ENCODE data around the gene GABARAPL2. TPM values are rescaled to one million over a fixed set of nuclear protein-coding genes. Genes with fewer than 3 reads are reported as not detected.

The GABARAPL2 gene, protein sequence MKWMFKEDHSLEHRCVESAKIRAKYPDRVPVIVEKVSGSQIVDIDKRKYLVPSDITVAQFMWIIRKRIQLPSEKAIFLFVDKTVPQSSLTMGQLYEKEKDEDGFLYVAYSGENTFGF
- 53.8 and 70.7 TPM in 2 replicates for total RNA-seq

DNA sequence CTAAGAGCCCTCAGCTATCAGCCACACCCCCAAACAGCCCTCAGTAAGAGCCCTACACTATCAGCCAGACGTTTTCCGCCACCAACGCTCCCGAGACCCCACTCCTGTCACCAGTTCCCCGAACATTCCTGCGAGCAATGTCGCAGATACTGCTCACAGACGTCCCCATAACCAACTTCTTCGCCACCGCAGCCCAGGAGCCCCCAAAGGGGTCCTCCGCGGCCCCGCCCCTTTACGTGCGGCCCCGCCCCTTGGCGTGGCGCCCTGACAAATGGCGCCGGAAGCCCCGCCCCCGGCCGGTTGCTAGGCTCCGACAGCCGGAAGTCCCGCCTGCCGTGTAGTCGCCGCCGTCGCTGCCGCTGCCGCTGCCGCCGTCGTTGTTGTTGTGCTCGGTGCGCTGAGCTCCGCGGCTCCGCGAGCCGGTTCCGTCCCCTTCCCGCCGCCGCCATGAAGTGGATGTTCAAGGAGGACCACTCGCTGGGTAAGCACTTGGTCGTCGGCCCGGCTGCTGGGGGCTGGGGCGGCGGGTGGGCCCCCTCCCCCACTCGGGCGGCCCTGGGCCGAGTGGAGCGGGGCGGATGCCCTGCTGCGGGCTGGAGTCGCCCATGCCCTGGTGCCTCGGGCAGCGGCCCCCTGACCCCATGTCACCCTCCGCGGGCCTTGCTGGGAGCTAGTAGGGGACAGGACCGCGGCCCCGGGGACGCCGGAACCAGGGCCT, at the start of gene GABARAPL2:
GABARAPL2 (plus strand) TSS at position 340 of the 718 bp plus-strand sequence; CDS start at position 448, 108 bp downstream.

DNA sequence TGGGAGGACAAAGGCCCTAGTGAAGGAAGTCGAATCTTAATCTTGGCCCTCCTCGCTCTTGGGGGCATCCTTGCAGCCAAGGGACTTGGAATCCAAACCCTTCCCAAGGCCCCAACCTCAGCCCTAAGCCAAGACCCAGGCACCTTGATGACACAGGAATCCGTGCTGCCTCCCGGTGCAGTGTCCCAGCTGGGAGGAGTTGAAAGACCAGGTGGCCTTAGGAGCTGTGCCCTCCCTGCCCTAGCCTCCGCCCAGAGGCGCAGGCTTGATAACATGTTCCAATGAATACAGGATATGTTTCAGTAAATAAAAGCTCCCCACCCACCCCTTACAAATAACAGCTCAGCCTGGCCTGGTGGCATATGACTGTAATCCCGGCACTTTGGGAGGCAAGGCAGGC, 30.3 kb upstream of the GABARAPL2 start, which contains the start of gene CHST5:
CHST5 (minus strand) TSS at position 208 of the 400 bp plus-strand sequence. CDS start 5,724 bp downstream, outside the sequence.

DNA sequence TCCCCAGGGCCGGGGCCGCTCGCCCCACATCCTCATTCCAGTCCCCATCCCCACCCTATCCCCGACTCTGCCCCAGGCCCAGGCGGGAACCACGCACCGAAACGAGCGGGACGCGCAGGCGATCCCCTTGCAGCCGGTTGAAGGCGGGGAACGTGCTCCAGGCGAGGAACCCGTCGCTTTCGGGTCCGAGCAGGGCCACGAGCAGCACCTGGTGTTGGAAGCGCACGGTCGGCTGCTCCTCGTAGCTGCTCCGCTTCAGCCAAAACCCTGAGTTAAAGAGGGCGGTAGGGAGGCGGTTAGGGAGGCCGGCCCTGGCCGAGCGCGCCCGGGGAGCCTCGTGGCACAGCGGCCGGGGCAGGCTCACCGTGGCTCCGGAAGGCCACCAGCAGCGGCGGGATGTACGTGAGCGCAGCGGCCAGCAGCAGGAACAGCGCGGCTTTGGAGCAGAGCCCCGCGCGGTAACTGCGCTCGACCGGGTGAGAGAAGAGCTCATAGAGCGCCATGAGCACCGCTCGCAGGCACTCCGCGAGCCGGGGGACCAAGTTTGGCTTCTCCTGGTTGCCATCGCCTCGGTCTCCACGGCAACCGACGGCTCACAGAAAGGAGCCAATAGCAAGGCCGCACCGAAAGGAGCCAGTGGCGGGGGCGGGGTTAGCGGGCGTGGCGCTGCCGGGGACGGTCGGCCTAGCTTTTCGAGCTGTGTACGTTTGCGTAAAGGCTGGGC, 10.3 kb upstream of the GABARAPL2 start, which contains the start of gene TMEM231:
TMEM231 (minus strand) TSS at position 546 of the 724 bp plus-strand sequence; CDS start at position 503, 43 bp downstream.

DNA sequence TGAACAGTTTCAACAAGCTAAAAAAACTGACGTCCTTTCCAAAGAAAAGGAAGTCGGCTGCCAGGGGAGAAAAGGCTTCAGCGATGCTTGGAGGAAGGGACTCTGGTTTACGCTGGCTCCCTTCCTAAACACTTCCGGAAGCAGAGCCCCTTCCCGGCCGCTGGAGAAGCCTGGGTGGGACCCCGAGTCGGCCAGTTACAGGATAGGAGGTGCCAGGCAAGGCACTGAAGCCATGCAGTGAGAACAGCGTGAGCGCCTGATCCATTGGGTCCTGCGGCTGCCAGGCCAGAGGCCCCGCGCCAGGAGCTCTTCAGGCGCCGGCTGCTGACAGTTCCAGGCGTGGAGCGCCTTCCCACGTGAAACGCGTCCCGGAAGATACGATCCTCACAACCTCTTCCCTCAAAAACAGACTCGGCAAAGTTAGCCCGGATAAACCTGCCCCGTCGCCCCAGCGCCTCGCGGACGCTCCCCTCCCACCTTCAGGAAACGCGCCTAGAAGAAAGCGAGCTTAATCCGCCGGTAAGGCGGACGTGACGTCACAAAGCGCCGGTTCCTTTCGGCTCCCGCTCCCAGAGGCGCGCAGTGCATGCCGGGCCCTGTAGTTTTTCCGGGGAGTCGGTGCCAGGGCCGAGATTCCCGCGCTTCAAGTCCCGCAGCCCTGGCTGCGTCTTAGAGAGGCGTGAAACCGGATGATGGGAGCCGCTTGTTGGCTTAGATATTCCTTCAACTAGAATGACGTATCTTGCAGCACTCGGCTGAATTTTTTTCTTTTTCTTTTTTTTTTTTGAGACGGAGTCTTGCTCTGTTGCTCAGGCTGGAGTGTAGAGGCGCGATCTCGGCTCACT, 56.8 kb downstream of the GABARAPL2 start, which contains the start of gene ADAT1:
ADAT1 (minus strand) TSS at position 521 of the 845 bp plus-strand sequence. CDS start 2,482 bp downstream, outside the sequence.

Other genes with a start within 250 kb of the GABARAPL2 start
- 36.8 and 56.3 TPM in 2 replicates for gene CFDP1, start 132.9 kb upstream of the GABARAPL2 start, total RNA-seq
- 15.4 and 17.6 TPM in 2 replicates for gene TMEM170A, start 101.7 kb upstream of the GABARAPL2 start, total RNA-seq
- gene CHST6, start 70.9 kb upstream of the GABARAPL2 start, total RNA-seq: 1.3 and 1.5 TPM in 2 replicates
- not detected in 2 replicates for gene CHST5, start 30.3 kb upstream of the GABARAPL2 start, total RNA-seq
- 9.0 and 9.9 TPM in 2 replicates for gene TMEM231, start 10.1 kb upstream of the GABARAPL2 start, total RNA-seq
- gene ADAT1, start 56.9 kb downstream of the GABARAPL2 start, total RNA-seq: 30.7 and 43.7 TPM in 2 replicates
- gene KARS1, start 81.3 kb downstream of the GABARAPL2 start, total RNA-seq: 176 and 180 TPM in 2 replicates
- gene TERF2IP, start 81.4 kb downstream of the GABARAPL2 start, total RNA-seq: 38.1 and 41.4 TPM in 2 replicates
- not detected in 2 replicates for gene CPHXL2, start 110.6 kb downstream of the GABARAPL2 start, total RNA-seq
- not detected in 2 replicates for gene DUXB, start 135.1 kb downstream of the GABARAPL2 start, total RNA-seq
- gene CPHXL, start 160.1 kb downstream of the GABARAPL2 start, total RNA-seq: not detected in 2 replicates